Astrocyte (in vitro differentiated cells and primary cell): ENCODE measurements around the gene OPCML.

ENCODE experiments used
- CTCF ChIP-seq: IDR thresholded peaks from 2 replicates; pipeline ENCODE4 v1.5.1; 2011; ENCODE audit warnings: low read depth, mild to moderate bottlenecking, inconsistent platforms, low read length, moderate library complexity; ENCODE audit not compliant: insufficient read depth
- EZH2 ChIP-seq: IDR thresholded peaks from 2 replicates; pipeline ENCODE4 v1.6.1; 2012; ENCODE audit warnings: mild to moderate bottlenecking, low read length, inconsistent platforms; ENCODE audit not compliant: insufficient read depth

GRCh38 chr11:133154781-133155180 is 377.5 kb downstream of the OPCML start:
- TF ChIP-seq EZH2, result no peak
- no peak for TF ChIP-seq CTCF
